GM21526 (cell line): Measurements from ENCODE around the gene DCTN3.

Experiments
- ATAC-seq: cut with Tn5 transposase; IDR thresholded peaks from one replicate; pipeline ENCODE4 v1.9.1; 2021; ENCODE audit warnings: moderate library complexity; ENCODE audit not compliant: unreplicated experiment, low FRiP score

DCTN3 gene

DNA sequence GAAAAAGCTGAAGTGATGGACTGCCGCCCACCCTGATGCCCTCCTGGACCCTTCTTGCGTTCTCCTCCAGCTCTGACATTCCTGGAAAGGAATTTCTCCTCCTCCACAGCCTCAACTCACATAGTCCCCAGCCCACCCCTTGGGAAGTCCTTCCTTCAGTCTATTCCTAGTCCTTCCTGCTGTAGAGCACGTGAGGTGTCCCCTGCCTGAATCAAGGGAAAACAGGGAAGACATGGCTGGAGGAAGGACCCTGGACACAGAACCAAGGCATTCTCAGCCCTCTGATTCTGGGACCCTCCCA is 4.8 kb upstream of the DCTN3 start:
- no peak for ATAC-seq

DNA sequence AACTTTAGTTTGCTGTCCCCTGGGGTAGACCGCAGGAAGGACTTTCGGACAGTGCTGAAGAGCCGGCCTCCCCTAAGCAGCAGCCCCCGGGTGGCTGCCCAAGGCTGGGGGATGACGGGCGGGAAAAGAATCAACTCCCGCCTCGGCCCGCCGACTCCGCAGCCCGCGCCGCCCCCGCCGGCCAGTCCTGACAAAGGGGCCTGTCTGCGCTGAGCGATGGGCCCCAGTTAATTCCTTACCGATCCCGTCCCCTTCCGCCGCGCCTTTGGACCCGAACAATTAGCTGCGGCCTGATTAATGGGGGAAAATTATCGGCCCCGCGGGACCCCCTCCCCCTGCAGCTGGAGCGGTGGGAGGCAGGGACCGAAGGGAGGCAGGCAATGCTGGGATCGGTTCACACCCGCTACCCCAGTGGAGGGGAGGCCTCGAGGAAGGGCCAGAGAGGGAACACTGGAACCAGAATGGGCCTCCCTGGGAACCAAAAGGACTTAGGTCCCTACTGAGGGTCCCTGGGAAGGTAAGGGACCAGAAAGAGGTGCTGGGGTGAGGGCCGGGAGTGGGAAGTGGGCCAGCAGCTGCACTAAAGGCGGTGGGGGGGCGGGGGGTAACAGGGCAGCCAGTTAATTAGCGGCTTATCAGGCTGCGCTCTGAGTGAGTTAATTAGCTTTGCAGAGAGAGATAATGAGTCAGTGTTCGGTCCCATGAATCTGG is 4.3 kb upstream of the DCTN3 start:
- ATAC-seq, result no peak

DNA sequence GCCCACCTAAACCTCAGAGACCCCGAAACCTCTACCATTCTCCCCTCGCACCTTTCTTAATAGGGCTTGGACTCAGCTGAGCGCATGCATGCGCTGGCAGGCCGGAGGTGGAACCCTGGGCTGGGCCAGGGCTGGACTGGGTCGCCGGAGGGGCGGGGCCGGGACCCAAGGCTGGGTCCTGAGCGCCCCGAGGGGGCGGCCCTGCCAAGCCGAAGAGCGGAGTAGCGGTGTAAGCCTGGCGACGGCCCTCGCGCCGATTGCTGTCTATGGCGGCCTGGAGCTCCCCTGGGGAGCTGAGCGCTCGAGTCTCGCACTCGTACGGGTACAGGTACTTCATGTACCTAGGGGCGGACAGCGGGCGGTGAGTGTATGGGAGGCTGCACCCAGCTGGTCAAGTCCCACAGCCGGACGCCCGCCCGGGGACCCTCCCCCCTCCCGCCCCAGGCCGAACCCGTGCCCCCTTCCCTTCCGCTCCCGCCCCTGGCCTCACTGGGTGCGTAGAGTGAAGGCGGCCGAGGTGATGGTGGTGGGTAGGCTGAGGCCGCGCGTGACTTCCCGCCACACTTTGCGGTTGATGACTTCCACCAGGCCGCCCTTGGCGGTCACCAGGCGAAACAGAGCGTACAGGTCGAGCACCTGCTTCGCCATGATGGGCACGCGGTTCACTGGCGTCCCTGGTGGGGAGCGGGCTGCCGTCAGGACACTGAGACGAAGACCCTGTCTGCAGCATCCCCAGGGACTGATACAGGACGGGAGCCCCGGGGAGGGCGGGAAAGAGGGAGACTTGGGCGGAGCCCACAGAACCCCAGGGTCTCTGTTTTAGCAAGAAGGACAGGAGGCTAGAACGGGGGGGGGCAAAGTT is 3.3 kb upstream of the DCTN3 start:
- ATAC-seq, result no peak

DNA sequence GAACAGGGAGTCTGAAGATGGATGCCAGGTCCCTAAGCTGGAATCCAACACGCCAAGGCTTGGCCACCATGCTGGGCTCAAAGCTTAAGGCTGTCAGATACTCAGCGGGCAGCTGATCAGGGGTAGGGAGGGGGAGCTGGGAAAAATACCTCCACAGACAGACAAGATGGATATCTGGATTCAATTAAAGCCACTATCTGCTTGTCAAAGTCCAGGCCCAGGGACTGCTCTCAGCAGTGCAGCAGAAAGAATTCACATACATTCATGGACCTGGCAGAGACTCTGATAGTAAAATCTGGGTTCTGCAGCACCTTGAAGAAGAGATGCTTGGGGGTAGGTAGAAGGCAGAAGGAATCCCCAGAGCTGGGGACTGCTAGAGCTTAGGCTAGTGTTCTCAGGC is 5.2 kb downstream of the DCTN3 start:
- no peak for ATAC-seq

DNA sequence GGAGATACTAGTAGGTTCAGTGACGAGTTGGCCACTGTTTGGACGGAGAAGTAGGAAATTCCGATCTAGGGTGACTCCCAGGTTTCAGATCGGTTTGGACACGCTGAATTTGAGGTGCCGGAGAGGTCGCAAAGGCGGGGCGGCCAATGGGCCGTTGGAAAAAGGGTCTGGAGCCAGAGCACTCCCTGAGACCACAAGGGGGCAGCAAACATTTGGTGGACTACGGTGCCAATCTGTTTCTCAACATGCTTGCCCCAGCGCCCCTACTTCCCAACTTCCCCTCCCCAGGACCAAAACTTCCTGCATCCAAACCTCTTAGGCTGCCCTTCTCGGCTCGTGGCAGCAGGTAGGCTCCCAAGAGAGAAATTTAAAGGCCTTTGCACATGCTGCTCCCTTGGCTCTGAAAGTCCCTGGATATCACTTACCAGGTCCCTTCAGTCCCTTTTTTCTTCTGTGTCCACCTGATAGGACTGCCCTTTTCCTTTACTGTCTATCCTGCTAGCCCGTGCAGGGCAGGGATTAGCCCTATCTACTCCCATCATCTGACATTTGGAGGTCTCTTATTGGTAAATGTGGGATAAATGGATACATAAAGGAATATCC is 7.4 kb downstream of the DCTN3 start:
- no peak for ATAC-seq

DNA sequence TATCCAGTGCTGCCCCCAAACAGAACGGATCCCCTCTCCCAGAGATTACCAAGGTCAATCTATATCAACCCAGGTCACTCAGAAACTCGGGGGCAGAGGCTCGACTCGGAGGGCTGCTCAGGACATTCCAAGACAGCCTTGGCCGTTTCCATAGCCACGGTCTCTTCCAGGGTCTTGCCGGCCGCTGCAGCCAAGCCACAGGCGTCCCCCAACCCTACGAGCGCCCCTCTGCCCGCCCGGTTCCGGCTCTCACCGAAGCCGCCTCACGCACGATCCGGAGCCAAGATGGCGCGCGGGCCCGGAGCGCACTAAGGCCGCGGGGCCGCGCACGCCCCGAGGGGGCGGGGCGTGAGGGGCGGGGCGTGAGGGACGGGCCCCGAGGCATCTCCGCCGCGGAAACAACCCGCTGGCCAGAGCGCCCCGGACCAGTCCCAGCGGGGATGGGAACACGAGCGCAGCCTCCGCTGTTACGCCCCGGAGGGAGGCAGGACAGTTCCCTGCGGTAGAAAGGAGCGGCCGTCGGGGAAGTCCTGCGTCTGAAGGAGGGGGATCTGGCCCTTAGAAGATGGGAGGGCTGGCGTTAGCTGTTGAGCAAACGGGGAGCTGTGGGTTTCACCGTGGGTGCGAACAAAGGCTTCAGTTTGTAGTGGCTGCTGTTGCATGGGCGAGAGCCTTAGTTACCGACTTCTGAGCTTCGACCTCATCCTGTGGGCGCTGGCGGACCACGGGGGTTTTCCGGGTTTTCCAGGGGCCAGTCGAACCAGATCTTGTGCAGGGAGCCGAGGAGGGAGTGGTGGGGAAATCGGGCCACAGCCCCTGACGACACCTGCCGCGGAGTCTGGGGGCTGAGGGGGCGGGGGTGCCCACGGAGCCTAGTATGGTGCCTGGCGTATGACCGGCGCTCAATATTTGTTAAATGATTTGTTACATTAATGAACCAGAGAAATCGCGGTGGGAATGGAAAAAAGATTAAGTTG is 8.2 kb downstream of the DCTN3 start, which contains the start of gene RPP25L:
Gene RPP25L, minus strand, starts transcription at position 287 of the 977 bp plus-strand sequence. CDS start 801 bp downstream, outside the sequence.
- ATAC-seq, result peak; percentile 76

DNA sequence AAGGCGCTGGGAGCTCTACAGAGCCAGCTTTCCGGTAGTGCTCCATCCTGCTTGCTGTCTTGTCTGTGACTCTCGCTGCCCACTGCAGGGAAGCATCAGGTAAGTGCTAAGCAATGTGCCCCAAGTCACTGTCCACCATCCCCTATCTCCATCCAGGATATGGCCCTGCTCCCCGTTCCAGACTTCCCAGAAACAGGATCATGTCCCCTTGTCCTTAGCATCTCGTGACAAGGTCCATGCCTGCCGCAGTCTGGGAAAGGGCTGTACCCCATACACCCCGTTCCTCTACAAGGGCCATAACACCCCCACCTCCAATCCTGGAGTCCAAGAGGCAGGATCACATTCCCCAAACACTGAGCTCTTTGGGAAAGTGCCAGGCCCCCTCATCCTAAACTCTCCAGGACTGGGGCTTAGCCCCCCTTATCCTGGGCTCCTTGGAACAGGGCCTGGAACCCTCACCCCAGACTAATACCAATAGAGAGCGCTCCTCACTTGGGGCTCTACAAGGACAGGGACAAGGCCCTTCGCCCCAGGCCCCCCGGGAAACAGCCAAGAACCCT is 9.0 kb downstream of the DCTN3 start:
- peak; percentile 5 for ATAC-seq

DNA sequence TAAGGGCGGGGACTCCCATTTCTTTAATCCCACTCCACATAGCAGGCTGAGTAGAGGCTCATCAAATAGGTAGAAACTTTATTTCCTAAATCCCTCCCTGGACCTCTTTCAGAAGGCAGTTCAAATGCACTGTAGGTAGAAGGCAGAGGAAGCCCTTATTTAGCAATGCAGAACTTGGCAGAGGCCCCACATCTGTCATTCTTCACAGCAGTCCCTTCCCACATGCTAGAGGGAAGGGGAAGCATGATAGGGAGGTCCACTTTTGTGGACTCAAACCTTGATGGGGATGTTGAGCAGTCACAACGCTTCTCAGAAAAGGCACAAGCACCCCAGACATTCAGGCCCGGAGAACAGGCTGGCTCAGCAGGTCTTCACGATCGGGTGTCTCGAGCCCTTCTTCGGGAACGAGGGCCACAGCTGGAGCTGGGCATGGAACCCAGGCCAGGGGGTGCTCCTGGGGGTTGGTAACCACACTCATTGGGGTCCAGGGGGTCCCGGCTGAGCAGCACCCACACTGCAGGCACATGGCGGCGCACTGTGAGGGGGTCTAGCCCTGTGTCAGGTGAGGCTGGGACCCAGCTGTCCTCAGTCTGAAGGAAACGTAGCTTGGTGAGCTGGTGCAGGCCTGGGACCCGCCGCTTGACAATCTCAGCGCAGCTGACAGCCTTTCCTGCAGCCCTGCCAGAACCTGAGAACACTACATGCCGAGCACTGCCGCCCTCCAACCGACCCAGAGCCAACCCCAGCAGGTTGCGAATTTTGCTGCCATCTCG is 9.7 kb downstream of the DCTN3 start:
- ATAC-seq, result no peak

DNA sequence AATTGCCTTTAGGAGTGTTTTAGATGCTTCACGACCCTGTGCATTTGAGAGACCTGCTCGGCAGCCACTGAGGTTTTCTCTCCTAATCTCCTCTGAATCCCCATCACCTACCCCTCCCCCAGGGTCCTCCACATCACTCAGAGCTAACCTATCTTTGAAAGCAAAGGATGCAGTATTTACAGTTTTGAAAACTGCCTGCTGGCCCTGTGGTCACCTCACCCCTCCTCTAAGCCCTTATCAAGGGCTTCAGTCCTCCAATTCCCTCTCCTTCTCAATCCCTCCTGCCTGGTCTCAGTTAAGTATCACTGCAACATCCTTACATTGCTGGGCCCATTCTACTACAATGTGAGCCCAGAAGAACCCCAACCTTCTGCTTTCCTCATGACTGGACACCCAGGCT is 13.0 kb downstream of the DCTN3 start:
- no peak for ATAC-seq

DNA sequence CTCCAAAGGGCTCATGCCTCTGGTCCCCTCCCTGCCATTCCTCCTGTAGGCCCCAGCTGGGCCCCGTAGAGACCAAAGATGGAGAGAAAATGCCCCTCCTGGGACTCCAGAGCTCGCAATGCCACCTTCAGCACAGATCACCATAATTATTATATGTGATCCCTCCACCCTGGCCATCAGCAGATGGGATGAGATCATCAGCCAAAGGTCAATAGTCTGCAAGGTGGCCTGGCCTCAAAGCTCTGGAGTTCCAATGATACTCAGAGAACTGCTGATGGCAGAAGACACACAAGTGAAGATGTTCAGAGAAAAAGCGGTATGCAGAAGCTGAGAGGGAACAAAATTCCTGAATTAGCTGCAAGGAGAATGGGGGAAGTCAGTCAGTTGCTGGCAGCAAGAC is 13.4 kb downstream of the DCTN3 start:
- ATAC-seq, result no peak

DNA sequence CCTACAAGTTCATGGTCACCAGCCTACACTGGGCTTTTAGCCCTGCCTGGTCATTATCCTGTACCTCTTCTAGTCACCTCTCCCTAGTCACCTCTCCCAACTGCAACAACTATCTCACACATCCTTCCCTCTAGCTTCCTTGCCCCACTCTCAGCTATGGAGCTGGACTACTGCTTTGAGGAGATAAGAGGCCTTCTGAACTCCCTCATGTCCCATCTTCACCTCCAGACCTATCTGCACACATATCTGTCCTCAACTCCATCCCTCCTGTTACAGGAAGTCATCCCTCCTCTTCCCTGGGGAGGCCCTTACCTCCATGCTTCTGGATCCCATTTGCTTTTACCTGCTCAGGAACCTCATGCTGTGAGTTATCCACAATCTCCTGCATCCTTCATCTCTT is 14.1 kb downstream of the DCTN3 start:
- ATAC-seq, result no peak

DNA sequence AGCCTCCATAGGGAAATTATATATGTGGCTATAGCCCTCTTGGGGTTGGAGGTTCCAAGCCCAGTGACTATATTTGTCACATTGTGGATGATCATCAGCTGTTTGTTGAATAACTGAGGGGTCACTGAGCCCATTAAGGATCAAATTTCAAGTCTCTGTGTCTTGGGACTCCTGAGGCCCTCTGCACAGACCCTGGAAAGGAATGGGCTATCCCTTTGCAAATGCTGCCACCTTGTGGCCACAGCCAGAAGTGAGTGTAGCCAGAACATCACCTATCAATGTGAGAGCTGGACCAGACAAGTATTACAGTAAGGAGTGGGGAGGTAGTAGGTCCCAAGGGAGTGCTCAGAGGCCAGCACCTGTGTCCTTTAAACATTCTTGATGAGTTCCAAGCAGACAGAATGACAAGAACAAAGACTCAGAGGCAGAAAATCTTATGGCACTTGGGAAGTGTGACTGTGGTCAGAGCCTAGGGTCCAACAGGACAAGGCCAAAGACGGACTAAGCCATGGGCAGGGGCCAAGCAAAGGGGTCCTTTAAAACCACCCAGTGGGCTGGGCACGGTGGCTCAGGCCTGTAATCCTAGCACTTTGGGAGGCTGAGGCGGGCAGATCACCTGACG is 16.6 kb downstream of the DCTN3 start:
- ATAC-seq, result no peak

DNA sequence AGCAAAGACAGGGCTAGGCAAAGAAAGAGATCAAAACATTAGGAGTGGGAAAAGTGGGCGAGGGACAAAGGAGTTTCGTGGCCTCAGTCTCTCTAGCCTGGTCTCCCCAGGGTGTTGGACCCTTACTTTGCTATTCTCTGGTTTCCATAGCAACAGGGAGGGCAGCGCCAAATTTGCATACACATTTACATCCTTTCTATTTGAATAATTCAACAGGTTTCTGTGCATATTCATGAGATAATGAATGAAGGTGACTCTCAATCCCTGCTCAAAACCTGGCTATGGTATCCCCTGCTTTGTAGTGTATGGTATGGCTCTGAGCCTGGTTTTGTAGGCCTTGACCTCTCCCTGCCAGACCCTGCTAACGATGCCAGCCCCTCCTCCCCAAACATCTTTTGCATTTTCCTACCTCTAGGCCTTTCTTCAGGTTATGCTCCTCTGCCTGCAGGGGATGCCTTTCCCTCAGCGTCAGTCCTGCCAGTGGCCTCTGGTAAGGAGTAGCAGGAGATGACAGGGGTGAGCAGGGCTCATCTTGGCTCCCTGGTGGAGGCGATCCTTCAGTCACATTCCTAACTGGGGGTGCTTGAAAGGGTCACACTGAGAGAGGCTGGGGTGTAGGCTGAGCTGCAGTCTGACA is 18.2 kb downstream of the DCTN3 start:
- no peak for ATAC-seq

DNA sequence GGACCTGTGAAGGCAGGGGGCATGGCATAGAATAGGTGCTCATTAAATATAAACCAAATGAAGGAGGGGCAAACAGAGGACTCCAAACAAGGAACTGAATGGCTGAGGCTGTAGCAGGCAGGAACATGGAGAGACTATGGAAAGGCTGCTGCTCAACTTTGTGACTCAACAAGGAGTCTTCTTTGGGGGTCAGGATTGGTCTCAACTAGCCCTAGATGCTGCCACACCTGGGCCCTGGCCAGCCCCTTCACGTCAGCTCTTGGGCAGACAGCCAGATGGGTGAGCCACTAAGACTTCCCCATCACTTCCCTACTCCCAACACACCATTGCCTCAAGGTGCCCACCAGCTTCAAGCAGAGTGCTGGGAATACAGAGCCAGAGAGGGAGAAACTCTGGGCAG is 19.4 kb downstream of the DCTN3 start:
- ATAC-seq, result no peak

DNA sequence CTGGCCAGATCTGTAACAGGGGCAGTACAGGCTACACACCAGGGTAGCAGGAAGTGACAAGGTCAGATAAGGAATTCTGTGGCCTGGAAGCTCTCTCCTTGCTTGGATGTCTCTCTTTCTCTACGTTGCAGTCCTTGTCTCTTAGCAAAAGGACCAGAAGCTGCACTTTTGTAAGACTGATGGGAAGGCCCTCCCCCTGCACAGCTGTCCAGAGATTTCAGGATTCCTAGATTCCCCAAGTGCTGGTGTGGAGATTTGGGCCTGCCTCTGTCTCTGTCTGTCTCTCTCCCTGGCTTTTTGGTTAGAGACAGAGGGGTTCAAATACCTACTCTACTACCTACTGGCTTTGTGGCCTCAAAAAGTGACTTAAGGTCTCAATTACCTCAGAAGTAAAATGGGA is 20.7 kb downstream of the DCTN3 start:
- no peak for ATAC-seq

DNA sequence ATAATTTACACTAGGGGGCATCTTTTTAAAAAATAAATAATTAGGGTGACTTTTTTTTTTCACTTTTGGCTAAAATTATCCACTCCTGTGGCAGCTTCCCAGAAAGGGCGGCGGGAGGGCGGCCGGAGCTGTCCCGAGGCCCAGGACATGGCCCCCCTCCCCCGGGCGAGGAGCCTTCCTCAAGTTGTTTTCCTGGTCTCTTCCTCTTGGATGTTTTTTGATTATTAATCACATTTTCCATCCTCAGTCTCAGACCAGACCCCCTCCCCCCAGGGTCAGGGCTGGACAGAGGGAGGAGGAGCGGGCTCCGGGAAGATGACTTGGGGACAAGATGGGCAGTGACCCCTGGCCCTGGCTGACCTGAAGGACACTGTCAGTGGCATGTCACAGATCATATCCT is 26.1 kb downstream of the DCTN3 start:
- no peak for ATAC-seq

DNA sequence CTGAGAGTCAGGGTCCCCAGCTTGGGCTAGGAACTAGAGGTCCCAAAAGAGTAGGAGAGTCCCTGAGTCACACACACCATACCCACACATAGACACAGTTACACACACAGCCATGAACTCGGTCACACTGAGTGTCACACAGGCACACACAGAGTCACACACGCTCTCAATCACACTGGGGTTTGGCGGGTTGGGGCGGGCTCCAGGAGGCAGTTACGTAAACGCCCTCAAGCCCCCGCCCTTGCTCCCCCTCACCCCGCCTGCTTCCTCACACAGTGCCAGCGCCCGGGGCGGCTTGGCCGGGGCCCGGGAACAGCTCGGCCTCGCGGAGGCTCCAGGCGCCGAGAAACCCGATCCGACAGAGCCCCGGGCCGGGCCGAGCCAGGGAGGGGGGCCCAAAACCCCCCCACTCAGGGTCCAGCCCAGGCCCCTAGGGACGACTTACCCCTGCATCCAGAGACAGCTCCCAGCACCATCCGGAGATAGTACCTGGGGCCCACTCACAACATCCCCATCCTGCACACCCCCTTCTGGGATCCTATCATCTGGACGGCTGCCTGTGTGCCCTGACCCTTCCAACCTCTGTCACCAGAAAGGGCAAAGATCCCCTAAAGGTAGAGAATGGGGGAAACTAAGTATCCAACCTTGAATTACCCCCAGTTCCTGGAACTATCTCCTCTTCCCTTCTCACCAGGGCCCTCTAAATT is 27.2 kb downstream of the DCTN3 start:
- no peak for ATAC-seq
